Mammary epithelial cell (primary cell): ENCODE data around the gene CNR2.

Source experiments
- CTCF ChIP-seq, 2 donors: IDR thresholded peaks in 1 of 2; conservative IDR thresholded peaks in 1 of 2; 2 replicates each; pipeline ENCODE4 v1.5.1; 2011 to 2012; ENCODE audit warnings: inconsistent platforms in 2 of 2, low read length in 2 of 2, mild to moderate bottlenecking in 2 of 2, control low read depth in 1 of 2, low read depth in 1 of 2; ENCODE audit not compliant: insufficient read depth in 1 of 2; ENCODE audit errors: extremely low read depth in 1 of 2
- EZH2 ChIP-seq: IDR thresholded peaks from 2 replicates; pipeline ENCODE4 v1.6.1; 2012; ENCODE audit warnings: low read length, inconsistent platforms, borderline replicate concordance

- no peak for TF ChIP-seq EZH2
- no peak for TF ChIP-seq CTCF (conservative IDR thresholded peaks at IDR 0.05 in 1 of 2, IDR thresholded peaks at IDR 0.05 in 1 of 2; ENCODE audit: extremely low read depth in 1 of 2, insufficient read depth in 1 of 2, low read depth in 1 of 2, low read length in 2 of 2)
Observed at GRCh38 chr1:23899070-23899469, 14.1 kb downstream of the CNR2 start.
